Embryonic facial prominence (tissue), 1 donor: ENCODE results near the gene DNAAF5.
A peak's percentile ranks its signal among the peaks of the same experiment; 100 is the strongest.

Source experiments
- DNase-seq: peaks from one replicate; pipeline ENCODE4 v3.0.0-alpha.2; 2016; ENCODE audit errors: extremely low spot score

Gene DNAAF5

DNA sequence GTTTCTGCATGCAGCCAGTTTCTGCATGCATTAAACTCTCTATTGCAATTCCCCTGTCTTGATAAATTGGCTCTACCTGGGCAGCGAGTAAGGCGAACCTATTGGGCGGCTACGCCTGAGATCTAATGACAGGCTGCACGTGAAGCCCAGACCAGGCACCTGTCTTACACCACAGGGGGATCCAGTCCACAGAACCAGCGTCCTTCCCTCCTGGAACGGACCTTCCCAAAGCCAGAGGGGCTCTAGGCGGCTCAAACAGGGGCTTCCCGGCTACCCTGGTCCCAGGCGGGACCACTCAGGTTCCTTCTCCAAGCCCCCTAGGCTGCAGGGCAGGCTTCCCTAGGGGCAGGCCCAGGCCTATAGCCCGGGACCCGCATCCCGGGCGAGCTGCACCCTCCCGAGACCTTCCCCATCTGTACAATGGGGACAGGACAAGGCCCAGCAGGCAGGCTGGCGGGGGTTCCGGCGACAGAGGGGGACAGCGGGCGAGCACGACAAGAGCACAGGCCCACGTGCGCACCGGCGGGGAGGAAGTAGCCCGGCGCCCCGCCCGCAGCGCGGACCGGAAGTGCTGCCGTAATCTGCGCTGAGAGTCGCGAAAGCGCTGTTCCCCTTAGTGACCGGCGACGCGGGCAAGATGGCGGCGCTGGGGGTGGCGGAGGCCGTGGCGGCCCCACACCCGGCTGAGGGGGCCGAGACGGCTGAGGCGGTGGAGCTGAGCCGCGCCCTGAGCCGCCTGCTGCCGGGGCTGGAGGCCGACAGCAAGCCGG lies at the start of gene DNAAF5:
Gene DNAAF5, plus strand, starts transcription at position 616 of the 770 bp plus-strand sequence. Its CDS starts 22 bp downstream, at position 638.
- DNase-seq: peak; percentile 51

DNA sequence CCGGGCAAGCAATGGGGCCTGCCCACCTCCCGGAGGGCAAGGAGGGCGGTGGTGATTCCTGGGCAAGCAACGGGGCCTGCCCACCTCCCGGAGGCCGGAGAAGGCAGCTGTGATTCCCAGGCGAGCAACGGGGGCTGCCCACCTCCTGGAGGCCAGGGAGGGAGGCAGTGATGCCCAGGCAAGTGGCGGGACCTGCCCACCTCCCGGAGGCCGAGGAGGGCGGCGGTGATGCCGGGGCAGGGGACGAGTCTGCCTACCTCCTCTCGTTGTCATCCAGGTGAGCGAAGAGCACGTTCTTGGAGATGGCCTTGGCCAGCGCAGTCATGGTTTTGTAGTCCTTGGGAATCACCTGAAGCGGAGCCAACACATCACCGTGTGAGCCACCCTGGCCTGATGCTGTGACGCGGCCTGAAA lies 49.5 kb upstream of the DNAAF5 start:
- DNase-seq: no peak

DNA sequence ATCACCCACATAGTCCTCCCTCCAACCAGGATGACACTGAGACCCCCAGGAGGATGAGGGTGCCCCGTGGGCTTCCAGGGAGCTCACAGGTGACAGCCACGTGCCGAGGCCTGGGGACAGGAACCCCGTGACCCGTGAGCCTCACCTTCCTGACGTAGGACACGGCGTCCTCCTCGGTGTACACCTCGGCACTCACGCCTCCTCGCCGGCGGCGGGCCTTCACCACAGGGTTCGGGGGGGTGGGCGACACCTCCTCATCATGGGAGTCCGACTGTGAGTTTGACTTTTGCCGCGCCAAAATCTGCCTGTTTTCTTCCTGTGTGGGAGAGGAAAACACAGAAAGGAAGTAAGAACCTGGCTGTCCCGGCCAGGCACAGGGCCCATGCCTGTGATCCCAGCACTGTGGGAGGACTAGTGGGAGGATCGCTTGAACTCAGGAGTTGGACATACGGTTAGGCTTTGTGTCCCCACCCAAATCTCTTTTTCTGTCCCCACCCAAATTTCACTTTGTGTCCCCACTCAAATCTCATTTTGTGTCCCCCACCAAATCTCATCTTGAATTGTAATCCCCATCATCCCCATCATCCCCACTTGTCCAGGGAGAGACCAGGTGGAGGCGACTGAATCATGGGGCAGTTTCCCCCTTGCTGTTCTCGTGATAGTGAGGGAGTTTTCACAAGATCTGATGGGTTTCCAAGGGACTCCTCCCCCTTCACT lies 45.9 kb upstream of the DNAAF5 start:
- DNase-seq: no peak

DNA sequence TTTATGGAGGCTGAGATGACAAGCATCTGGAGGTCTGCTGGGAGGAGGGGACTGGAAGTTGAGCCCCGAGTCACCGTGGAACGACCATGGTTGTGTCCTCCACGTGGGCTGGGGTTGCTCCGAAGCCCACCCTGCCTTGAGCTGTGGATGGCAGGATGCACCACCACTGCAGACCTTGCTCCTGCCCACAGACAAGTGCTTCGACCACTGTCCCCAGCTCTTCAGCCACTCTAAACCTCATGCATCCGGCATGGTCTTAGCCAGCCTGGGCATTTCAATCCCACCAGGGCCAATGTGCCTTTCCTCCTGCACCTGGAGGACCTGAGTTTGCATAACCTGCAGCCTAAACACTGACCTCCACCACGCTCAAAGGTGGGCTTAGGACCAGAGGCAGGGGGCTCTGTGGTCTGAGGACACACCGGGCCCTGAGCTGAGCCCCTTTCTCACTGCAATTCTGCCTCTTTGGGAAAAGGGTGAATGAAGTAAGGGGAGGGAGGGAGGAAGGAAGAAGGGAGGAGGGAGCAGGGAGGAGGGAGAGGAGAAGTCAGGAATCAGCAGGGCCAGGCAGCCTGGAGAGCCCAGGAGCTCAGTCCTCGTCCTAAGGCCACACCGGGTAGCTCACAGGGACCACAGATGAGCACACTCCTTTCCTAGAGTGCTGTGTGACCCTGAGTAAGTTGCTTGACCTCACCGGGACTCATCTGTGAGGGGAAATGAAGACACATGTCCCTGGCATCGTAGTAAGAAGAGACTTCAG lies 44.8 kb upstream of the DNAAF5 start:
- no peak for DNase-seq

DNA sequence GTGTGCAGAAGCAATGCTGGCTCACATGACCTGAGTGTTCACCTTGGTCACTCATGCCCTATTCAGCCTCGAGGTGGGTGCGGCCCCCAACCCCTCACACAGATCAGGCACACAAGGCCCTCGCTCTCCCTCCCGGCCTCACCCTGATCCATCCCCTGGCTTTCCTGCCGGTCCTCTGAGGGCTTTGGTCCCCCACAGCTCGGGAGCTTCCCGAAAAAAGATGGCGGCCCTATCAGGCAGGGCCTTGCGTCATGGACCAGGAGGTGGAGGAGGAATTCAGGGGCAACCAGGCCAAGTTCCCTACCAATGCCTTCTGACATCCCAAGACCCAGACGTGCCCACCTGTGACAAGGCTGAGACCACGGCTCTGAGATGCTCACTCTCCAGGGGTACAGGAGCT lies 43.7 kb upstream of the DNAAF5 start:
- DNase-seq: no peak

DNA sequence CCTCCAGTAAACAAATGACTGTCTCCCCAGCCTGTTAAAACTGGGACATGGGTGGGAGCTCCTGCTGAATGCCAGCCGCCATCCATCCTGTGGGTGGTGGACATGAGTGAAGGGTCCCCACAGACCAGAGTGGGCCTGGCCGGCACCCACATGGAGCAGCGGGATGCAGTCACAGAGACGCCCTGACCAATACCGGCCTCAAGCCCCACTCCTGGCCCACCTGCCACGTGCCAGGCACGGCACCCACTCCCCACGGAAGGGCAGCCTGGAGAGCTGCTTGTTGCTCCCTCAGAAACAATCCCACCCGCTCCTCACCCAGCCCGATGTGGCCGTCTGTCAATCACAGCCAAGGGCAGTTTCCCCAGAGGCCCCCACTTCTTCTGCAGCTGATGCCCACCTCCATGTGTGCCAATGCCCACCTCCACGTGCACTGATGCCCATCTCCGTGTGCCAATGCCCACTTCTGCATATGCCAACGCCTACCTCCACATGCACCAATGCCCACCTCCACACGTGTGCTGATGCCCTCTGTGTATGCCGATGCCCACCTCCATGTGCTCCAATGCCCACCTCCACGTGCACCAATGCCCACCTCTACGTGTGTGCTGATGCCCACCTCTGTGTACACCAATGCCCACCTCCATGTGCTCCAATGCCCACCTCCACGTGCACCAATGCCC lies 42.8 kb upstream of the DNAAF5 start:
- DNase-seq: no peak

DNA sequence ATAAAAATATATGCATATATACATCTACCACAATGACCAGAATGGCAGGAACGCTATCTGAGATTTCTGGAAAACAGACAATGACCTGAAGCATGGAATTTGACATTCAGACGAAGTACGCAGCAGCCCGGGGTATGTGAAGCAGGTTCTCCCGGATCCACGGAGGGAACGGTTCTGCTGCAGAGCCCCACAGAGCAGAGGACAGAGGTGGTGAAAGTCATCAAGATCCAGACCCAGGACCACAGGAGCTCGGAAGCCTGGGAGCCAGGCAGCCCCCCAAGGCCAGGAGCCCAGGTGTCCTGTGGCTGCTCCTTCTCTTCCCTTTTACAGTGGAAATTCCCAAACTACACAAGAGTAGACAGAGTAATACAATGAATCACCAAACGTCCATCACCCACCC lies 42.1 kb upstream of the DNAAF5 start:
- DNase-seq: no peak

DNA sequence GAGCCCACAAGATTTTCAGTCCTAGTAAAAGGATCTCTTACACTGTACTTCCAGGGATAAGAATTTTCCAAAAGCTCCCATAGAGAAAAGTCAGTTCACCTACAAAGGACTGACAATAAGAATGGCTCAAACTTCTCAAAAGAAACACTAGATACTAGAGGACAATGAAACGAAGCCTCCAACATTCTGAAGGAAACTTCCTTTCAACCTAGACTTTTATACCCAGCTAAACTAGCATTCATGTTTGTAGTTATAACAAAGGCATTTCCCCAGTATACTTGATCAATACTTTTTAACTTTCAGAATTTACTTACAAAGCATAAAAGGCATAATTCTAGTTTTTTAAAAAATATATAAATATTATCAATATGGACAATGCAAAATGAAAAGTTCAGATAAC lies 41.0 kb upstream of the DNAAF5 start:
- DNase-seq: no peak

DNA sequence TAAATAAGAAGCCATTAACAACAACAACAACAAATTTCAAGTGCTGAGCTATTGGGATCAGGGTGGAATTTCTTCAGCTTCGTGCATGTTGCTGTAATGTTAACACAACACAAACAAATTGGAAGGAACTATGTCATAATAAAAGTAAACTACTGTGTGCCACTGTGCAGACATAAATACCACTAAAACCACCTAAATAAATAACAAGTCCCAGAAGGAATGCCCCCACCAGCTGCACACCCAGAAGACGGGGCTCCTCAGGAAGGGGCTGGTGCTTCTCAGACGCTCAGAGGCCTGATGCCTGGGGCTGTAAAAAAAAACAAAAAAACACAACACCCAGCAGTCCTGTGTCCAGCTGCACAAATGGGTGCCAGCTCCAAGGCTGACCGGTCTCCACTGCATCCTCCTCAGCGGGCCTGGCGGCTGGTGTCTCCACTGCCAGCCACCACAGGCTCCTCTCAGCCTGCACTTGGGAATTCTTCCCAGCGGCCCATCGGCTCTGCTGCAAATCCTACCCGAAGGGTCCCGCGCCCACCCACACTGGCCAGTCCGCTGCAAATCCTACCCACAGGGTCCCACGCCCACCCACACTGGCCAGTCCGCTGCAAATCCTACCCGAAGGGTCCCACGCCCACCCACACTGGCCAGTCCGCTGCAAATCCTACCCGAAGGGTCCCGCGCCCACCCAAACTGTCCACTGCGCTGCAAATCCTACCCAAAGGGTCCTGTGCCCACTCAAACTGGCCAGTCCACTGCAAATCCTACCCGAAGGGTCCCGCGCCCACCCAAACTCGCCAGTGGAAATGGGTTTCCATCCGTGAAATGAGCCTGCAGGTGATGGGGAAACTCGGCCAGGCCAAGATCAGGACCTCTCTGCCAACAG lies 35.8 kb upstream of the DNAAF5 start:
- DNase-seq: no peak

DNA sequence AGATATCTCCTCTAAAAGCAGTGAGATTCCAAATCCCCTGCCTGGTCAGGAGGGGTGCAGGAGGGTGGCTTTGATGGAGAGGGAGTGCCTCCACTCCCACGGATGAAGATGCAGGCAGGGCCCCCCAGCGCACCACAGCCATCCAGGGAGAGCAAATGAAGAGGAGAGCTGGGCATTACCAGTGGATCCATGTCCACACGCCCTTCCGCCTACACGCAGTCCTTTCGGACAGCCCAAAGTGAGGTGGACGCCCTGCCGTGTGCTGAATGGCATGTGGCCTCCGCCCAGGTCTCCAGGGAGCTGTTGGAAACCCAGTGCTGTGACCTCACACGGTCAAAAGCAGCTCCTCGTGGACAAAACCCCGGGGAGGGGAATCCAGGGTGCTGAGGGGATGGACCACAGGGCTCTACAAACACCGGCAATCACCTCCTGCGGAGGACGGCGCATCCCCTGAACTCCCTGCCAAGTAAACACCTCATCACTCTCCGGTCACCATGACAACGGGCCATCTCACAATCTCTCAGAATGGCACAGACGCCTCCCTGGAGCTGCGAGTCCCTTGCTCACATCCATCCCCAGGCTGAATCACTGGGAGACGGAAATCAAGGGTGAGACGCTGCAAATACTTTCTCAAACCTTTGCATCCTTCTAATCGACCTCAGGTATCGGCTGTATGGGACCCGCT lies 35.0 kb upstream of the DNAAF5 start:
- no peak for DNase-seq

DNA sequence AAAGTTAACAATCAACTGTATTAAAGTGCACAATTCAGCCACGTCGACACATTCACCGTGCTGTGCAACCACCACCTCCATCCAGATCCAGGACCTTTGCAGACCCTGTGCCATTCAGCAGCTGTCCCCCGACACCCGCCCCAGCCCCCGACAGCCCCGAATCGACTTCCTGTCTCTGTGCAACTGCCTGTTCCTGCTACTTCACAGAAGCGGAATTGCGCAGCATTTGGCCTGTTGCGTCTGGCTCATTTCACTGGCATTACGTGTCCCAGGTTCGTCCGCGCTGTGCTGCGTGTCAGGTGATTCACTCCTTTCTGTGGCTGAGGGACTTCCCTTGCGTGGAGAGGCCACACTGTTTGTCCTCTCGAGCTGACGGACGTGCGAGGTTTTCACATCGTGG lies 33.2 kb upstream of the DNAAF5 start:
- DNase-seq: no peak

DNA sequence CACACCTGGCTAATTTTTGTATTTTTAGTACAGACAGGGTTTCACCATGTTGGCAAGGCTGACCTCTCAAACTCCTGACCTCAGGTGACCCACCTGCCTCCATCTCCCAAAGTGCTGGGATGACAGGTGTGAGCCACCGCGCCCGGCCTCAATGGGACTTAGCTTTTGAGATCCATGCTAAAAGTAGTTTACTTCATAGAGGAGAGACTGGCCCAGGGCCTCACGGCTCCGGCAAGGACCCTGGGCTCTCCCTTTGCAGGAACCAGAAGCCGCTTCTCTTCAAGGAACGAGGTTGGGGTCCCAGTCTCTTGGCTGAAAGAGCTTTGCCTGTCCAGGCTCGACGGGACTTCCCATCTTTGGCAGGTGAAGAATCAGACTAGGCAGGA lies 30.1 kb upstream of the DNAAF5 start:
- DNase-seq: no peak

DNA sequence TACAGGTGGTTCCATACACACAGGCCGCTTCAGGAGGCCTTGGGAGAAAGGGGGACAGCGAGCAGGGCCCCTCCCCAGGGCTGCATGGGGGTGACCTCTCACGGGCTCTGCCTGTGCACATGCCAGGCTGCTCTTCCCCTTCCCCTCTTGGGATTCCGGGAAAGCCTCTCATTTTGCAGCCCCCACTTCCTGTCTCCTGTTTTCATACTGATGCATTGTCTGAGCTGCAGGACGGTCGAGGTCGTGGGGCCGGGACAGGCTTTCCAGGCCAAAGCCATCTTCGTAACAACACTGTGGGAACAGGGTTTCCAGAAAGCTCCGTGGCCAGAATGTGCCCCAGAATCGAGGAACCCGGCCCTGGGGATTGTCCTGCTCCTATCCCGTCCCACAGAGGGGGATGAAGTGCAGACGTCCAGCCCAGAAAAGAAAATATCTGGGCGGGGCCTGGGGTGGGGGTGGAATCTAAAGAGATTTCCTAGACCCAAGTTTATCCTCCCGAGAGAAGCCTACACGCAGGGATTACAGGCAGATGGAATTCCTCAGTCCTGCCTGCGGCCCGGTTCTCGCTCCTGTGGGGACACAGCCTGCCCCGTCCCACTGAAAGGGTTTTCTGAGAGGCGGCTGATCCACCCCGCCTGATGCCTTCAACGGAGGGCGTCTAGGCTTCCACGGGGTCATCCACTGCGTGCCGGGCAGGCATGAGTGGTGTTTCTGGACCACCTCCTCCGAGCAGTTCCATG lies 29.5 kb upstream of the DNAAF5 start:
- DNase-seq: no peak

DNA sequence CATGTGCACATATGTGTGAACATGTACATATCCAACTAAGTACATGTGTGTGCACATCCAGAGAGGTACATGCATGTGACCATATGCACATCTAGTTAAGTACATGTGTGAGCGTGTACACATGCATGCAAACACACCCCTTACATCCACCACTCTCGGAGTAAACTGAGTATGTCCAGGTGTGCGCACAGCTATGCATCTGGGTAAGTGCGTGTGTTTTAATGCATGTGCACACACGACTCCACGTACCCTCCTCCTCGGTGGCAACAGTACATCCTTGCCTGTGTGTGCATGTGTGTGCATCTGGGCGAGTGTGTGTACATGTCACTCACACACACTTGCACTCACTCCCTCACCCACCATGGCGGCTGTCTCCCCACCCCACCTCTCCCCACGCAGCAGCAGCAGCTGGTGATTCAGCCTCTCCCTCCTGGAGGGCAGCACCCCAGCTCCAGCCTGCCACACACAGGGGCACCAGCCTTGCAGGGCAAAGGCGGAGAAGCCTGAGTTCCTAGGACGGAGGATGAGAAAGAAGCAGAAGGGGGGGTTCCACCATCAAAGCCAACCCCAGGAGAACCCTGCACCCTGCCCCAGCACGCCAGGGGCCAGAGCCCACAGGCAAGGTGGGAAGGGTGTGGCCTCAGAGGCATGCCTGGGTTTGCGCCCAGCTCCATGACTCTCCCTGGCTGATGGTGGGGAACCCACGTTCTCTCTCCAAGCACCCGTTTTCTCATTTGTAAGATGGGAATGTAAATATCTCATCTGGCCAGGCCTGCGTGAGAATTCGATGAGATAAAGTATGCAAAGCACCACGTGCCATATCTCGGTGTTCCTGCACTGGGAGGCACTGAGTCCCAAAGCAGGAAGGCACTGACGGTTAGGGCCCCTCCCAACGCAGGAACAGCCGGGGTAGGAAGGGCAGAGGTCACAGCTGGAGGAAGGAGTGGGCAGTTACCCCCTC lies 27.7 kb upstream of the DNAAF5 start:
- DNase-seq: no peak

DNA sequence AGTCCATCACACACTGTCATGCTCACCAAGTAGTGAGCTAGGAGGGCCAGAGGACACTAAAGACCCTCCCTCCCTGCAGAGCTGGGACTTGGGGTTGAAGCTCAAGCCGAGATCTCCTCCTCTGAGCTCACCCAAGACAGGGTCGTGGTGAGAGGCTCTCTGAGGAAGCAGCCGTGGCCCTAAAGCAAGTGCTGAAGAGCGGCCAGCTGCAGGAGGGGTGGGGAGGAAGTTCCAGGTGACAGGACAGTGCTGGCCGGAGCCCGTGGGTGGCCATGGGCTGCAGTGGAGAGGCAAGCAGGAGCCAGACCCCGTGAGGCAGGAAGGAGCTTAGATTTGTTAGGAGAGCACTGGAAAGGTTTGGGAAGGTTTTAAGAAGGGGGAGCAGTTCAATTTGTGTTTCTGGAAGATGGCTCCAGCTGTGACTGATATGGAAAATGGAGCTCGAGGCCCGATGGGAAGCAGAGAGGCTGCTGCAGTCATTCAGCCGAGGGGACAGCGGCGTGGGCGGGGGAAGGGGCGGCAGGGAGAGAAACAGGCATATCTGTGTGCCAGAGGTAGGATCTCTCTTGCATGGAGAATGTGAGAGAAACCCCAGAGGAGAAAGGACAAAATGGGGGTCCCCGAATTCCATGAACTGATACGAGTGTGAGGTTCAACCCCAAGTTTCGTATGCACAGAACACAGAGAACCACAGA lies 26.9 kb upstream of the DNAAF5 start:
- DNase-seq: no peak

DNA sequence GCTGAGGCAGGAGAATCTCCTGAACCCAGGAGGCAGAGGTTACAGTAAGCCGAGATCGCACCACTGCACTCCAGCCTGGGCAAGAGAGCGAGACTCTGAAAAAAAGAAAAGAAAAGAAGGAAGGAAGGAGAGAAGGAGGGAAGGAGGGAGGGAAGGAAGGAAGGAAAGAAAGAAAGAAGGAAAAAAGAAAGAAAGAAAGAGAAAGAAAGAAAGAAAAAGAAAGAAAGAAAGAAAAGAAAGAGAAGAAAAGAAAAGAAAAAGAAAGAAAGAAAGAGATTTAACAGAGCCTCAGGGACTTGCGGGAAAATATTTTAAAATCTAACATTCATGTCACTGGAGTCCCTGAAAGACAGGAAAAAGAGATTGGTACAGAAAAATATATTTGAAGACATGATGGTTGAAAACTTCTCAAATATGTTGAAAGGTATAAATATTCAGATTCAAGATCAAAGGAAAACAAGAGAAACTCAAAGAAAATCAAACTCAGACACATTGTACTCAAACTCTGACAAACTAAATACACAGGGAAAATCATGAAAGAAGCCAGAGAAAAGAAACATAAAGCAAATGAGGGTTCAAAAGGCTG lies 25.3 kb upstream of the DNAAF5 start:
- no peak for DNase-seq

DNA sequence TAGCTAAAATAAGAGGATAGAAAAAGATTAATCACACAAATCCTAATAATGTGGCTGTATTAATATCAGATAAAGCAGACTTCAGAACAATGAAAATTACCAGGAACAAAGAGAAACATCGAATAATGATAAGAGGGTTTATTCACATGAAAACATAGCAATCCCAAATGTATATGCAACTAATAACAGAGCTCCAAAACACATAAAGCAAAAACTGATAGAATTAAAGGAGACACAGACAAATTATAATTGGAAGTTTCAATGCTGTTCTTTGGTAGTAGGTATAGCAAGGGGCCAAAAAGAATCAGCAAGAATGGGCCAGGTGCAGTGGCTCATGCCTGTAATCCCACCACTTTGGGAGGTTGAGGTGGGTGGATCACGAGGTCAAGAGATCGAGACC lies 23.4 kb upstream of the DNAAF5 start:
- DNase-seq: no peak

DNA sequence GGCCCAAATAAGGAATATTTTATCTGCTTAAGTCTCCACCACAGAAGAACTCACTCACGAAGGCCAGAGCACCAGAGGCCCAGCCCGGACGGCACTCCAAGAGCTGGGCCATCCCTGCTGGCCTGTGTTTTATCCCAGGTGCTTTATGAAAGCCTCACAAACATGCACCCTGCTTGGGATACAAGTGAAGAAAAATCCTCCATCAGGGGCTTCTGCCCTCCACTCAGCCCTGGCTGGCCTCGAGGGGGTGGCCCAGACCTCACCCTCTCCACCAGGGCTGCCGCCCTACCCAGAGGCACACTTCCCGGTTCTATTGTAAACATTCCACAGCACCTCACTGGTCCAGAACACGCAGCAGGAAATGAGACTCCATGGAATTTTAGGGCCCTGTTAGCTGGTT lies 19.8 kb upstream of the DNAAF5 start:
- peak; percentile 2 for DNase-seq
